Measurements from ENCODE around the gene ANKRD39. TPM values are rescaled to one million over a fixed set of nuclear protein-coding genes. Genes with fewer than 3 reads are reported as not detected.

ANKRD39 gene
- total and polyA plus RNA-seq, 2 donors (not counting 1 experiment from before 2014, with no cell fraction given), result 5.3 to 5.8 TPM

DNA sequence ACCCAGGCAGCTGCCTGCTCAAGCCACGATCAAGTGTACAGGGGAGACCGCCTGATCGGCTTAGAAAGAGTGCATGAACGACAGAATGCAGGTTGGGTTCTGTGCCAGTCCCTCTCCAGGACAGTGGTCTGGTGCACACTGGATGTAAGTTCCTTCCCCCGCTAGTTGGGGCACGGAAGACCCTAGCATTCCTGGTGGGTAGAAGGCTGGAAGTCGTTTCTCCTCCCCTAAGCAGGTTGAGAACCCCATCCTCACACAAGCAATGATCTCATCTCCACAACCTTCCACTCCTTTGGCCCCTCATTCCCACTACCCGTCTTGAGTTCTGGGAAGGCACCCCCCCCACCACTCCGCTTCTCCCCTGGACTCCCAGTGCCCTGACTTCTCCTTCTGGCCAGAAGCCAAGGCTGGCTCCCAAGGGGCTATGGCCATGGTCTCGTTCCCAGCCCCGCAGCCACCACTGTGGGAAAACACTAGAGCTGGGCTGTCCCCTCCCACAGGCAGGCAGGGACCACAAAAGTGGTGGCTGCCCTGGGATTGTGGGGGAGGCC is 1.4 kb upstream of the ANKRD39 start:
- Histone ChIP-seq H2AFZ (ENCODE audit: low read length) (no peak overlapping the region), H3K4me1 (ENCODE audit: control insufficient read depth, extremely low read depth, insufficient read depth, low read length) (peaks cover 9% of the 10 kb centered on the region), H4K20me1 (ENCODE audit: control insufficient read depth, extremely low read depth, insufficient read depth, low read length) (no peaks in the 10 kb centered on the region), H3K27me3 (ENCODE audit: control insufficient read depth, insufficient read depth, low read length) (no peaks in the 10 kb centered on the region), H3K79me2 (ENCODE audit: control insufficient read depth, insufficient read depth, low read length) (peaks cover 6% of the 10 kb centered on the region), H3K36me3 (ENCODE audit: control insufficient read depth, insufficient read depth, low read length) (peaks cover 27% of the 10 kb centered on the region), H3K4me3 (replicated peaks in 1 of 4; ENCODE audit: control extremely low read depth in 1 of 4, insufficient read depth in 1 of 4, low read depth in 3 of 4, low read length in 4 of 4) (peak overlapping the region in 1 of 4 experiments; percentile 84), H3K9me3 (ENCODE audit: control insufficient read depth, insufficient read depth, low read depth, low read length) (no peaks in the 10 kb centered on the region), H3K27ac (ENCODE audit: insufficient read depth, low read length) (no peak overlapping the region), H3K9ac (ENCODE audit: insufficient read depth, low read length) (no peak overlapping the region), H3K4me2 (ENCODE audit: extremely low read depth, insufficient read depth, low read length) (no peak overlapping the region)
- no peak for TF ChIP-seq EZH2 (IDR thresholded peaks at IDR 0.05; ENCODE audit: low read length, missing control alignments)
- TF ChIP-seq, protein P1, sequence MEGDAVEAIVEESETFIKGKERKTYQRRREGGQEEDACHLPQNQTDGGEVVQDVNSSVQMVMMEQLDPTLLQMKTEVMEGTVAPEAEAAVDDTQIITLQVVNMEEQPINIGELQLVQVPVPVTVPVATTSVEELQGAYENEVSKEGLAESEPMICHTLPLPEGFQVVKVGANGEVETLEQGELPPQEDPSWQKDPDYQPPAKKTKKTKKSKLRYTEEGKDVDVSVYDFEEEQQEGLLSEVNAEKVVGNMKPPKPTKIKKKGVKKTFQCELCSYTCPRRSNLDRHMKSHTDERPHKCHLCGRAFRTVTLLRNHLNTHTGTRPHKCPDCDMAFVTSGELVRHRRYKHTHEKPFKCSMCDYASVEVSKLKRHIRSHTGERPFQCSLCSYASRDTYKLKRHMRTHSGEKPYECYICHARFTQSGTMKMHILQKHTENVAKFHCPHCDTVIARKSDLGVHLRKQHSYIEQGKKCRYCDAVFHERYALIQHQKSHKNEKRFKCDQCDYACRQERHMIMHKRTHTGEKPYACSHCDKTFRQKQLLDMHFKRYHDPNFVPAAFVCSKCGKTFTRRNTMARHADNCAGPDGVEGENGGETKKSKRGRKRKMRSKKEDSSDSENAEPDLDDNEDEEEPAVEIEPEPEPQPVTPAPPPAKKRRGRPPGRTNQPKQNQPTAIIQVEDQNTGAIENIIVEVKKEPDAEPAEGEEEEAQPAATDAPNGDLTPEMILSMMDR (conservative IDR thresholded peaks at IDR 0.05 in 1 of 2, IDR thresholded peaks at IDR 0.05 in 1 of 2; ENCODE audit: low read depth in 1 of 2, low read length in 2 of 2), result no peak
- DNase-seq (ENCODE audit: low read depth in 2 of 2), result no peak

DNA sequence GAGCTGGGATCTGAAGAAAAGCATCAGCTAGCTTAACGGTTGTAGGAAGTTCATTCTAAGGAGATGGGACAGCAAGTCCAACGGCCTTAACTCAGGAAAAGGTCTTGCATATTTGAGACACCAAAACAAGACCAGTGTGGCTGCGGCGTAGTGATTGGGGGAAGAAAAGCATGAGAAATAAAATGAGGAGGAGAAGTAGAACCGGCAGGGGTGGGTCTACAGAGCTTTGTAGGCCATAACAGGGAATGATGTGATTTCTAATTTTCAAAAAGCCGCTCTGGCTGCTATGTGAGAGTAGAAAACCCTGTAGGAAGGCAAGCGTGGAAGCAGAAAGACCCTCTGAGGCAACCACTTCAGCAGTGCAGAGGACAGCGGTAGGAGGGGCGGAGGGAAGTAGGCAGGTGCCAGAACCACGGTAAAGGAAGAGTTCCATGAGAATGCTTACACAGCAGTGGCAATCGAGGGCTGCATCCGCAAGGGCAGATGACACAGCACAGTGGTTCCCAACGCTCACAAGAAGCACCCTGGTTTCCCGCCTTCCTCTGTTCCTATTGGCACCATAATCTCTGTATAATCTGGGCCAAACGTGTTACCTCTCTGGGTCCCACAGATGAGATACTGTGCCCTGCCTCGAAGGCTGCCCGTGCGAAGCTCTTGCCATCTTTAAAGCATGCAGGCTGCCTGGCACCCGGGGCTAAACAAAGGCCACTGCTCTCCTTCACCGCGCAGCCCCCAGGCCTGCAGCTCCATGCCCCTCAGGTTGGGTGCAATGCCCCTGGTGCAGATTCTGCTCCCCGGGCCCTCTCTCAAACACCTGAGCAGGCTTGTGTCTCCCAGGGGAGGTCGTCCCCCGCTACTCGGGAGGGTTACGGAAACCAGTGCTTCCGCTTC is 795 bp downstream of the ANKRD39 start:
- H3K4me2 ChIP-seq (ENCODE audit: extremely low read depth, insufficient read depth, low read length), result peak overlapping the region; percentile 60
- TF ChIP-seq, protein P1 (conservative IDR thresholded peaks at IDR 0.05 in 1 of 2, IDR thresholded peaks at IDR 0.05 in 1 of 2; ENCODE audit: low read depth in 1 of 2, low read length in 2 of 2), result no peak
- no peak for TF ChIP-seq EZH2 (IDR thresholded peaks at IDR 0.05; ENCODE audit: low read length, missing control alignments)
- peak in 1 of 2 donors; percentile 25 for DNase-seq (ENCODE audit: low read depth in 2 of 2)

DNA sequence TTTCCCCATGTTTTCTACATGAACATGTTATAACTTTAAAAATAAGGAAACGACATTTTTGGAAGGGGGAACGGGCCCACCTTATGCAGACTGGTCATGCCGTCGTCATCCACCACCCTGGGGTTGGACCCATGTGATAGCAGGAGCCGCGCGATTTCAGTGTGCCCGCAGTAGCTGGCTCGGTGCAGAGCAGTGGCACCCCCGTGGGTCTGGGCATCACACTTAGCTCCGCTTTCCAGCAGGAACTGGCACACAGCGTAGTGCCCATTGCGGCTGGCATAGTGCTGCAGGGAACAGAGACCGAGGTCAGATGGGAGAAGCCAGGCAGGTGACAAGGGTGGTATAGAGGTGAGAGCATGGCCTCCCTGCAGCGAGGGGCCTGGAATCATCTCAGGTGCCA is 4.5 kb downstream of the ANKRD39 start:
- H3K27ac ChIP-seq (ENCODE audit: insufficient read depth, low read length), result no peak overlapping the region
- H3K27me3 ChIP-seq (ENCODE audit: control insufficient read depth, insufficient read depth, low read length), result no peaks in the 10 kb centered on the region
- peaks cover 4% of the 10 kb centered on the region for H3K36me3 ChIP-seq (ENCODE audit: control insufficient read depth, insufficient read depth, low read length)
- H3K4me1 ChIP-seq (ENCODE audit: control insufficient read depth, extremely low read depth, insufficient read depth, low read length), result peaks cover 3% of the 10 kb centered on the region
- peaks cover 6% of the 10 kb centered on the region for H3K79me2 ChIP-seq (ENCODE audit: control insufficient read depth, insufficient read depth, low read length)
- no peak overlapping the region for H2AFZ ChIP-seq (ENCODE audit: low read length)
- DNase-seq (ENCODE audit: low read depth in 2 of 2), result no peak
- no peak for TF ChIP-seq EZH2 (IDR thresholded peaks at IDR 0.05; ENCODE audit: low read length, missing control alignments)
- TF ChIP-seq, protein P1 (conservative IDR thresholded peaks at IDR 0.05 in 1 of 2, IDR thresholded peaks at IDR 0.05 in 1 of 2; ENCODE audit: low read depth in 1 of 2, low read length in 2 of 2), result no peak
- no peak overlapping the region for H3K4me3 ChIP-seq (replicated peaks in 1 of 4; ENCODE audit: control extremely low read depth in 1 of 4, insufficient read depth in 1 of 4, low read depth in 3 of 4, low read length in 4 of 4)
- H4K20me1 ChIP-seq (ENCODE audit: control insufficient read depth, extremely low read depth, insufficient read depth, low read length), result no peaks in the 10 kb centered on the region
- H3K9me3 ChIP-seq (ENCODE audit: control insufficient read depth, insufficient read depth, low read depth, low read length), result no peaks in the 10 kb centered on the region
- no peak overlapping the region for H3K4me2 ChIP-seq (ENCODE audit: extremely low read depth, insufficient read depth, low read length)
- H3K9ac ChIP-seq (ENCODE audit: insufficient read depth, low read length), result no peak overlapping the region

More for the DNA sequence above, 795 bp downstream of the ANKRD39 start:
- Histone ChIP-seq H2AFZ (ENCODE audit: low read length) (peak overlapping the region; percentile 69), H3K4me1 (ENCODE audit: control insufficient read depth, extremely low read depth, insufficient read depth, low read length) (peaks cover 9% of the 10 kb centered on the region), H3K9ac (ENCODE audit: insufficient read depth, low read length) (peak overlapping the region; percentile 70), H3K27me3 (ENCODE audit: control insufficient read depth, insufficient read depth, low read length) (no peaks in the 10 kb centered on the region), H3K4me3 (replicated peaks in 1 of 4; ENCODE audit: control extremely low read depth in 1 of 4, insufficient read depth in 1 of 4, low read depth in 3 of 4, low read length in 4 of 4) (peak overlapping the region; percentile 65 to 93 (median 84)), H3K36me3 (ENCODE audit: control insufficient read depth, insufficient read depth, low read length) (peaks cover 22% of the 10 kb centered on the region), H3K79me2 (ENCODE audit: control insufficient read depth, insufficient read depth, low read length) (peaks cover 6% of the 10 kb centered on the region), H4K20me1 (ENCODE audit: control insufficient read depth, extremely low read depth, insufficient read depth, low read length) (no peaks in the 10 kb centered on the region), H3K27ac (ENCODE audit: insufficient read depth, low read length) (peak overlapping the region; percentile 72), H3K9me3 (ENCODE audit: control insufficient read depth, insufficient read depth, low read depth, low read length) (no peaks in the 10 kb centered on the region)

Measured in fibroblast of lung (primary cell).